GM18867 (cell line): ENCODE results near the gene CEBPB.

Source experiments
- ATAC-seq: cut with Tn5 transposase; IDR thresholded peaks from one replicate; pipeline ENCODE4 v1.9.1; 2021; ENCODE audit warnings: mild to moderate bottlenecking, moderate library complexity; ENCODE audit not compliant: unreplicated experiment

CEBPB gene

DNA sequence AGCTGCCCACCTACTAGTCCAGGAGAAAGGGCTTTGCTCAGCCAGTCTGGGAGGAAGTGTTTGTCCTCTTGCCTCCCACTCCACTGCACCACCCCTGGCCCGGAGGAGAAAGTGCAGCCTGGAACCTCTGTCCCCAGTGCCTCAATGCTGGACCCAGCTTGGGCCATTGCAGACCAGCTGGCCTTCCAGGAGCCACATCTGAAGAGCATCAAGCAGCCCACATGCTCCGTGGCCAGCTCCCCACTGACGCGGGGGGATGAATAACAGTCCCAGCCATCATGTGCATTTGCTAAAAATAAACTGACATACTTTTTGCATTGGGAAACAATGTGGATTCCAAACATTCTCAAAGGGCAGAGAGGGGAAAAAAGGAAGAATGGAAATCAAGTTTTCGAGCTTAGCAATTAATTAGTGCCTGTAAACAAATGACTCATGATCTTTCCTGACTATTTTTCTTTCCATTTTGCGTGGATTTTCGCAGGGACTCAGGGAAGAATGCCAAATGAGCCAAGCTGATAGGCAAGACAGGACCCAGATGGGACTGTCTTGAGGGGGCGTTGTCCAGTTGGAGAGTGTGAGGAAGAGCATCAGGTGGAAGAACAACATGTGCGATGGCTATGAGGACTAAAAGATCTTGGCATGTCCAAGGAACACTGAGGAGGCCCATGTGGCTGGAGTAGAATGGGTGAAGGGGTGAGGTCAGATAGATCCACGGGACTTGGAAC is 34.1 kb downstream of the CEBPB start:
- no peak for ATAC-seq

DNA sequence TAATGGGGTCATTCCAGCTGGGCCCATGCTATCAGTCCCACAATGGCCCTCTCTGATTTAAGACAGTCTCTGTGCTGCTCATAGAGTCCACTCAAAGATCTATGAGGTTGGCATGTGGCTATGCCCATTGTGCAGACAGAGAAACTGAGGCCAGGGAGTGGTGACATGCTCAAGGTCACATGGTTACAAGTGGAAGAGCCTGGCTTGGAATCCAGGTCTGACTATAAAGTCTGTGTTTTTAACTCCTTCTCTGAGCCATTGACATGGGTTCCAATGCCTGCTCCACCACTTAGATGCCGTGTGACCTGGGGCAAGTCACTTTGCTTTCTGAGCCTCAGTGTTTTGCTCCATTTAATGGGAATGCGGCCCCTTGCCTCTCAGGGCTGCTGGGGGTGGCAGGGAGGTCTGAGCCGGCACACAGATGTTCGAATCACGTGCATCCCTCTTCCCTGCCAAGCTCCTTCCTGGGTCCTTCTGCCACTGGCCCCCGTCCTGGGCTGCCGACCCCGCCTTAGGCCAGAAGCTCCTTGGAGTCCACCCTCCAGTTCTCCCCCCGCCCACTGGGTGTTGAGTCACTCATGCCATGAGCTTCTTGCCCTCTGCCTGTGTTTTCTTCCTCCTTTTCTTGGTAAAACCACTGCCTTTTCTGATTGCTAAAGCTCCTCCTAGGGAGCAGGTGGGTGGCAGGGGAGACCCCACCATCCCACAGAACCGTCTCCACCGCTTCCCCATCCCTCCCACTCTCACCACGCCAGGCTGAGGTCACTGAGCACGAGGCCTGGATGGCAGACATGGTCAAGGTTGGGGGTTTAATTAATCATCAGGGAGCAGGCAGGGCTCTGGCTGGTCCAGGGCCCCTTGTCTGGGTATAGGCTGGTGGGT is 35.7 kb downstream of the CEBPB start:
- ATAC-seq: no peak

DNA sequence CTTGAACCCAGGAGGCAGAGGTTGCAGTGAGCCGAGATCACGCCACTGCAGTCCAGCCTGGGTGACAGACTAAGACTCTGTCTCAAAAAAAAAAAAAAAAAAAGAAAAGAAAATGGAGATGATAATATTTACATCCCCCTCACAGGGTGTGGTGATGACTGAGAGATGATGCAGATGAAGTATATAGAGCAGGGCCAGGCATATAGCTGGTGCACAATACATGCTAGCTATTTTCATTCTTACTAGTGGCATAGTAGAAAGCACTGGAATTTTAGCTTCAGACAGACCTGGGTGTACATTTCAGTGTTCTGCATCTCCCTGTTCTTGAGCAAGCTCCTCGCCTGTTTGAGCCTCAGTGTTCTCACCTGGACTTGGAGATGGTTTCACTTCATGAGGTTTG is 36.9 kb downstream of the CEBPB start:
- no peak for ATAC-seq

DNA sequence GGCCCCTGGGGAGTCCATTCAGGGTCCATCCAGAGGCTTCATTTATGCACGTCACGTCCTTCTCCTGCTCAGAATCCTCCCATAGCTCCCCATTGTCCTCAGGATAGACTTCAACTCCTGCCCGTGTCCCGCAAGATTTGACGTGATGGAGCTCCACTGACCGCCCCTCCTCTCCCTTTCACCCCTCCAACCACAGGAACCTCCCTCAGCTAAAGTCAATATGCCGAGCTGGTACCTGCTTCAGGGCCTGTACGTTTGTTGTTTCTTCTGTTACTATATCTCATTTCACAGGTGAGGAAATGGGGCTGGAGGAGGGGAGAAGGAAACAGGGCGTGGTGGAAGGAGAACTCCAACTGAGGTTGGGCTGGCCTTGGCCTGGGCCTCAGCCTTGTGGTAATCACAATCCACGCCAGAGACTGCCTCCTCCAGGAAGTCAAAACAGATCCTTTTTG is 38.6 kb downstream of the CEBPB start:
- ATAC-seq: no peak

DNA sequence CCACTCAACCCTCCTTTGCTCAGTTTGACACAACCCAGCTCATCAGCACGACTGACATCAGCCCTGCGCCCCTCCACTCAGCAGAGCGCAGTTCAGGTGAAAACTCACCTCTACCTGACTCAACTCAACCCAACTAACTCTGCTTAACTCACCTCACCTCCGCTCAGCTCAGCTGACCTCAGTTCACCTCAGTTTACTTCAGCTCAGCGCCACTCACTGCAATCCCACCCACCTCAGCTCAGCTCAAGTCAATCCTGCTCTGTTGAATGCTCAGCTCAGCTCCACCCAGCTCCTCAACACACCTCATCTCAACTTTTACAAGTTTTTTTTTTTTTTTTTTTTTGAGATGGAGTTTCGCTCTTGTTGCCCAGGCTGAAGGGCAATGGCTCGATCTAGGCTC is 39.6 kb downstream of the CEBPB start:
- ATAC-seq: no peak

DNA sequence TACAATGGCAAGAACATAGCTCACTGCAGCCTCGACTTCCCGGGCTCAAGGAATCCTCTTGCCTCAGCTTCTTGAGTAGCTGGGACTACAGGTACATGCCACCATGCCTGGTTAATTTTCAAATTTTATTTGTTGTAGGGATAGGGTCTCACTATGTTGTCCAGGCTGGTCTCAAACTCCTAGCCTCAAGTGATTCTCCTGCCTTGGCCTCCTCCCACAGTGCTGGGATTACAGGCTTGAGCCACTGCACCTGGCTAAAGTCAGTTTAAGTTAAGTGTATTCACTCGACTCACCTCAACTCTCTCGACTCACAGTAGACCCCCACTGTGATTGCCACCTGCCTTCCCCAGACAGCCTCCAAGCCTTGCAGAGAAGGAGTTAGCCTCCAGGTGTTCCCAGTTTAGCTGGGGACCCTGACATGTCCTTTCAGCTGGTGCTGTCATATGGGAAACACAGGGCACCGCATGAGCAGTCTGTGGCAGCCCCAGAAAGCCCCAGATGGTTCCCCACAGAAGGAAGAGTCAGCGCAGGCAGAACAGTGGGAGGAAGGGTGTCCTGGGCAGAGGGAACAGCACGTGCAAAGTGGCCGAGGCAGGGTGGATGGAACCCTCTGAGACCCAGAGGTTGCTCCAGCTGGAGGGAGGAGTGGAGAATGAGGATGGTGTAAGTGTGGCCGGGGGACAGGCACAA is 40.4 kb downstream of the CEBPB start:
- no peak for ATAC-seq

DNA sequence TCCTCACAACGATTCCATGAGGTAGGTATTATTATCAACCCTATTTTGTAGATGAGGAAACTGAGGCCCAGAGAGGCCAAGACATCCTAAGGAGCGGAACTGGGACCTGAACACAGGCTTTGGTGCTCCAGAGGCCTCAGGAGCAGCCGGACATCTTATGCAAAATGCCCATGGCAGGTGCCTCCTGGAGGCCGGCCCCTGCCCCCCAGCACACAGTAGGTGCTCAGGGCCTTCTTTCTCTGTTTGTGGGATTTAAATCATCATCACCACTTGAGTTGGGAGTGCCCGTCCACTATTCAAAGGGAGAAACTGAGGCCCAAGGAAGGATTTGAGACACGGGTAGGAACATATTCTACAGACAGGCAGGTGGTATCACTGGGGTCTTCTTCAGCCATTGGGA is 41.2 kb downstream of the CEBPB start:
- ATAC-seq: no peak

DNA sequence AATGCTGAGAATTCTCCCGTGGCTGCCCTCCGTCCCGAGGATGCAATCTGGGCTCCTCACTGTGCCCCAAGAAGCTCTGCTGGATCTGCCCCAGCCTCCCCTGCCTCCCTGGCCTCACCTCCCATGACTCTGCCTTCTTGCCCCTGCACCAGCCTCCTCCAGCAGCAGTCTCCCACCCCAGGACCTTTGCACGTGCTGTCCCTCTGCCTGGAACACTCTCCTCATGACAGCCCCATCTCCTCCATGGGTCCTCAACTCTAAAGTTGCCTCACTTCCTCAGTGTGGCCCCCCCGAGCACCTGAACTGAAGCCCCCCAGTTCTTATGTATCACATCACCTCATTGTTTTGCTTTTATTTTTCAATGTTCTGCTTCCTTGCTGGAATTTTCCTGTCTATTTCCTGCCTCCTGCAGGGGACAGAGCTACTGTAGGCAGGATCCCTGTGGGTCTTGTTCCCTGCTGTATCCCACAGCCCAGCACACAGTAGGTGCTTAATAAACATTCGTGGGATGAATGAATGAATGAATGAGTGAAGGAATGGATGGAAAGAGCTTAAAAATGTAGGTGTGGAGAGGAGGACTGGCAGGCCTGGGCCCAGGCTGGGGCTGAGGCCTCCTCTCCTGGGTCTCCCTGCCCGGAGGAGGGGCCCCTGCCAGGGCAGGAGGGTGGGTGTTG is 42.2 kb downstream of the CEBPB start:
- no peak for ATAC-seq

DNA sequence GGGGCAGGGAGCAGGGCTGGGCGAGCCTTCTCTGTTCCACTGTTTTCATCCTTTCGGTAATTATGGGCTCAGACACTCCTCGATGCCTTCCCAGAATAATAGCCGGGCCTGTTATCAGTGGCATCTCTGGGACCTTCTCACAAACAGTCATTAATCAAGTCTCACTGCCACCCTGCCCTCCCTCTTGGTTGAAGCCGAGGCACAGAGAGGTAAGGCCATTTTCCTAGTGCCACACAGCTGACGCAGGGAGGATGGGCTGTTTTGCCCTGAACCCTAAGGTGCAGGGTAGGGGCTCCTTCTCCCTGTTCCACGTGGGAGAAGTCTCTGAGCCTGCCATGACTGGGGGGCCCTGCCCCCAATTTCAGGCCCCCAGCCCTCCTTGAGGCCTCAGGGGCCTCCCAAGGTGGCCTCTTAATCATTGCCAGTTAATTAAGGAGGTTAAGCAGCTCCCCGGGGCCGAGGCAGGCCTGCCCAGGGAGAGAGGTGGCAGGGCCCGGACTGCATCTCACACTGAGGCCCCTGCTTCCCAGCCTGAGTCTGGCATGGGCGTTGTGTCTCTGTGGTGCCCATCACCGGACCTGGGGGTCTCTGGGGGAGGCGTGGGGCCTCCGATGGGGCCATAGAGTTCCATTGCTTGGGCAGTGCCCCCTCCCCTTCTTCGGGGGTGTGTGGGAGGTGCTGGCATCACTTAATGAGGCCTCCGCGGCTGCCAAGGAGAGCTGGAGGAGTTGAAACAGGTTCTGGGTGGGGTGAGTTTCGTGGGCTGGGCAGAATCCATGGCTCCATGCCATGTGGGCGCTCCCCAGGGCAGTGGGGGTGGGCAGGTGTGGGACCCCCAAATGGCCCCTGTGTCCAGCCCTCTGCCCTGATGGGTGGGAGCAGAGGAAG is 42.9 kb downstream of the CEBPB start:
- ATAC-seq: no peak

DNA sequence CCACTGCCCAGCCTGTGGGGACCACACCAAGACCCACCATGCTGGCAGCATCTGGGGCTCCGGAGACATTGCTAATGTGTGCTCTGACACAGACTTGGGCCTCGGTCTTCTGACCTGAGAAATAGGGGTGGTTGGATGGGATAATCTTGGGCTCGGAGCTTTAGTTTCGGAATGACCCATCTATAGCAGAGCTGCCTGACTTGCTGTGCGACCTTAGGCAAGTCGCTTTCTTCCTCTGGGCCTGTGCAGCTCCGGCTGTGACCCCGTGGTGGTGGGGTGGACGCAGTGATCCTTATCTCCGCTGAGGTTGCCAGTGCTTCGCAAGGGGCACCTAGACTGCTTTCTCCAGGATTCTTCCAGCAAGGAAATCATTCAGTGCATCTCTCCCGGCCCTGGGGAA is 43.7 kb downstream of the CEBPB start:
- ATAC-seq: no peak

DNA sequence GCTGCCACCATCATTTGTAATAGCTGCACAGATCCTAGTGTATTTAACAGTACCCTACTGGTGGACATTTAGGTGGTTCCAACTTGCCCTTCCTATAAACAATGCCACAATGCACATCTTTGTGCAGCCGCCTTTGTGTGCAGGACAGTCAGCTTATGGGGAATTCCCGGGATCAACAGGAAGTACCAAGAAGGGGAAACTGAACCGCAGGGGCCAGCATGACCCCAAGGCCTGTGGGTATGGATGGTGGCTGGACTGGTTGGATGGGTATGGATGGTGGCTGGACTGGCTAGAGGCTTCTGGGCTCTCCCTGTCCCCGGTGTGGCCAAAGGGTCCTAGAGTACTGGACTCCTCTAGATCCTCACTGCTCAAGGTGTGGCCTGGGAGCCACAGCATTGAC is 46.7 kb downstream of the CEBPB start:
- ATAC-seq: no peak

DNA sequence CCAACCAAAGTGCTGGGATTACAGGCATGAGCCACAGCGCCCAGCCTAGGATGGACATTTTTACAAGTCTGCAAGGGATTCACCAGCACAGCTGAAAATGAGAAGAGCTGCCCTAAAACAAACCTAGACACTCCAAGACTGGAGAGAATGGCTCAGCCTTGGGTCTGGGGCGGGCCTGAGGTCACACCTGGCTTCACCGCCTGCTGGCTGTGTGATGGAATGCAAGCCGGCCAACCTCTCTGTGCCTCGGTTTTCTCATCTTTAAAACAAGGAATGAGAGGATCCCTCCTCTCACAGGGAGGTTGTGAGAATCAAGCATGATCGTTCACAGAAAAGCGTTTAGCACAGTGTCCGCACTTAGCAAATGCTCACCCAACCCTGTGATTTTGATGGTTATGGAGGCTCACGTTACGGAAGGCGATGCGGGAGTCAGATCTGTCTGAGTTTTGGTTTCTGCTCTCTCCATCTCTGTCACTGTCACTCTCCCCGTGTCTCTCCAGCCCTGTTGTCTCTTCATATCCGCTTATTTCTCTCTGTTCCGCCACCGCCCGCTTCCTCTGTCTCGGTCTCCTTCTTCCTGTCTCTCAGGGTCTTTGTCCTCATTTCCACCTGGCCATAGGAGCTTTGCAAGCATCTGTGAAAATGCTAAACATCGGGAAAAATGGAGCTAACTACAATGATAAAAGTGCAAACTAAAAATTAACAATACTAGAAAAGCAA is 47.6 kb downstream of the CEBPB start:
- no peak for ATAC-seq

DNA sequence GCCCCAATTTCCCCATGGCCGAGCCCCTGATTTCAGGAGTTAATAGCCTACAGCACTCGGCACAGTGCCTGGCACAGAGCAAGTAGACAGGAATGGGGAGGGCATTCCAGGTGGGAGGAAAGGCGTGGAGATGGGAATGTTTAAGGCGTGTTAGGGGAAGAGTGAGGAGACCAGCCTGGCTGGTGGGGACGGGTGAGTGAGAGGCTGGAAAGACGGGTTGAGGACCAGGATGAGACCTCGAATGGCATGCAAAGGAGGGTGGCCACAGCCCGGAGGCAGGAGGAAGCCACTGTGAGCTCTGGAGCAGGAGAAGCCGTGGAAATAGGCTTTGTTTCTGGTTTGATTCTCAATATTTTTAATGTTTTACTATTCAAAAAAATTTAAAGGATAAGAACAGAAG is 49.5 kb downstream of the CEBPB start:
- no peak for ATAC-seq

DNA sequence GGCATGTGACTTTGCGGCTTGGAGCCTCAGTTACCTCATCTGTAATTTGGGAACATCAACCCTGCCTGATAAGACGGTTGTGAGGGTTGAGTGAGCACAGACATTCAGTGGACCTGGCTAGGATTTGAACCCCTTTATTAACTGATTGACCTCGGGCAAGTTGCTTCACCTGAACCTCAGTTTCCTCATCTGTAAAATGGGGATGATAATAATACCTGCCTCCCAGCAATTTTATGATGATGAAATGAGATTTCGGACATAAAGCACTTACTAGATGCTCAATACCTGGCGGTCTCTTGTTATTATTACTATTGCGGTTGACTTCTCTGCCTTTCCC is 51.5 kb downstream of the CEBPB start:
- ATAC-seq: no peak
